ENCODE results near the gene PLEKHH3.
"Not testable (repeated sequence)": the region's sequence is repeated elsewhere in the genome, so short reads cannot be mapped to it uniquely, and the experiment has no call there.

The PLEKHH3 gene

DNA sequence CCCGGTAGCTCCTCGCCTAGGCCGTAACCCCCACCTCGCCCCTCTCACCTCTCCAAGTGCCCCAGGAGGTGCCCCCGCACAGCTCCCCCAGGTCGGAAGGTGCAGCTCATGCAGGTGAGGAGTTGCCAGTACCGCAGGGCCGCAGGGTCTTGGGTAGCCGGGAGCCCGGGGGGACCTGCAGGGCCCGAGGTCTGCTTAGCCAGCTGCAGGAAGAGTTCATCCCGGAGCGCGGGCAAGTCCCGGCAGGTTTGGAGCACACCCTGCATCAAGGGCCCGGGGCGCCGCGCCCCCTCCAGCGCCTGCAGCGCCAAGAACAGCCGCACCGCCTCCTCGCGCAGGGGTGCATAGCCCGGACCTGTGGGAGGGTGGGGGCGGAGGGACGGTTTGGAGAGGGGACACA lies 4.8 kb downstream of the PLEKHH3 start:
- no peak for DNase-seq (ENCODE audit: low spot score)

DNA sequence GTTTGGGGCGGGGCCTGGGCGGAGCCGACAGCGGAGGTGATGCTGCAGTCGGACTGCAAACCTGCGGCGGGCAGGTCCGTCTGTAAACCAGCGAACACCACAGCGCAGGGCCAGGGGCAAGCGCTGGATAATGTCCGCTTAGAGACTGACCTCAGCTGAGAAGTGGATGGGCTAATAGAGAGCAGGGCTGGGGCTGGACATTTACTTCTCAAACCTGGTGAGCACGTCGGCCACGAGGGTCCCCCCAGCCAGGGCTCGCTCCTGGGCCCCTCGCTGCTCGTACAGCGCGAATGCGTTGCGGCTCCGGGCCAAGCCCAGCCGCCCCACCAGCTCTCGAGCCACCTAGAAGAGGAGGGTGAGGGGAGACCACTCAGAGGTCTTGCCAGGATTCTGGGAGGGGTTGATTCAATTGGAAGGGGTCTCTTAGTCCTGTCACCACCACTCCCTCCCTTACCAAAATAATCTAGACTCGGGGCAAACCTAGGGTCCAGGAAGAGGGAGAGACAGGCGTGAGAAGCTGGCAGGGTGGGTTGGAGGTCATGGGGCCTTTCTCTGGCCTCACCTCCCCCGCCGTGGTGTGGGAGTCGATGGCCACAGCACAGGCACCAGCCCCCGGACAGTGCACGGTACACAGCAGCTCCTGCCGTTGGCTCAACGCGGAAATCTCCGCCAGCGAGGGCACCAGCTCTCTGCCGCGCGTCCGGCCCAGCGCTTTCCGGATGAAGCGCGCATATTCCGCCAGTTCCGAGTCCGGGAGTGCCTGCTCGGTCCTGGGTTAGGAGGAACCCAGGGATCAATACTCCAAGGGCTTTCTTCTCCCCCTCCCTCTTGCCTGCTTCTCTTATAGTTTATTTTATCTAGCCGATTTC lies 5.8 kb downstream of the PLEKHH3 start:
- DNase-seq (ENCODE audit: low spot score), result no peak

DNA sequence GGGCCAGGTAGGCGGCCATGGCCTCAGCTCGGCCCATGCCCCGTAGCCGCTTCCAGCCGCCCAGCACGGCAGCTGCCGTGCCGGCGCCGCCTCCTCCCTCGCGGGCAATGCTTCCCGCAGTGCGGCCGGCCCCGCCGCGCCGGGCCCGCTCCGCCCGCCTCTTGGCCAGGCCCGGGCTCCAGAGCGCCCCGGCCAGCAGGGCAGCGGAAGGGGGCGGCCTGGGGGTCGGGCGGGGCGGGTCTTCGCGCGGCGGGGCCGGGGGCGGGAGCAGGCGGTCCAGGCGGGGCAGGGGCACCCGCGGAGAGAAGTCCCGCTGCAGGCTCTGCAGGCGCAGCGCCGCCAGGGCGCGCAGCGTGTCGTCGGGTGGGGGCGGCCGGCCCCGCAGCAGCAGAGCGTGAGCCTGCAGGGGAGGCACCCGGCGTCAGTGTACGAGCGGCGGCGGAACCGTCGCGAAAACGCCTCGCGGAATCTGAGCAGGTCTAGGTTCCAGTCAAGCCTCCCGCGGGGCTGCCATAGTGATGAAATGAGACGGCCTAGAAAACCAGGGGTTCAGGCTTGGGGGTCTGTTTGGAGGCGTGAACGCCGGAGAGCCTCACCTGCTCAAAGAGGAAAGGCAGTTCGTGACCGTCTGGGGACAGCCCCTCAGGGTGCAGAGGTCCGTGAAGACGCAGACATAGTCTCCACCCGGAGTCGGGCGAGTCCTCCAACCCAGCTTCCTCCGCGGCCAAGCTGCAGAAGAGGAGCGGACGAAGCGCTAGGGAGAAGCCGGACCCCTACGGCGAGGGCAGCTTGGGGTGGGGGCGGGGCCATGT lies 6.6 kb downstream of the PLEKHH3 start:
- DNase-seq (ENCODE audit: low spot score), result no peak

DNA sequence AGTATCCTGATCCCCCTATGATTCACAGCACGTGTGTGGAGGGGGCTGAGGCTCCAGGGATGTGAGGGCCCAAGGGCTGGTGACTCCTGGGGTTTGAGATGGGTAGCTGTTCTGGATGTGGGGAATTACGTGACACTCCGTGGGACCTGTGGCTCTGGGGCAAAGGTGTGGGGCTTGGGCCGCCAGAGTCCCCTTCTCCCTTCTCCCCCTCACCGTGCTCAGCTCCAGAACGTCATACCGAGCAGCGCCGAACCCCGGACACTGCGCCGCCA lies 7.2 kb downstream of the PLEKHH3 start:
- no peak for DNase-seq (ENCODE audit: low spot score)

DNA sequence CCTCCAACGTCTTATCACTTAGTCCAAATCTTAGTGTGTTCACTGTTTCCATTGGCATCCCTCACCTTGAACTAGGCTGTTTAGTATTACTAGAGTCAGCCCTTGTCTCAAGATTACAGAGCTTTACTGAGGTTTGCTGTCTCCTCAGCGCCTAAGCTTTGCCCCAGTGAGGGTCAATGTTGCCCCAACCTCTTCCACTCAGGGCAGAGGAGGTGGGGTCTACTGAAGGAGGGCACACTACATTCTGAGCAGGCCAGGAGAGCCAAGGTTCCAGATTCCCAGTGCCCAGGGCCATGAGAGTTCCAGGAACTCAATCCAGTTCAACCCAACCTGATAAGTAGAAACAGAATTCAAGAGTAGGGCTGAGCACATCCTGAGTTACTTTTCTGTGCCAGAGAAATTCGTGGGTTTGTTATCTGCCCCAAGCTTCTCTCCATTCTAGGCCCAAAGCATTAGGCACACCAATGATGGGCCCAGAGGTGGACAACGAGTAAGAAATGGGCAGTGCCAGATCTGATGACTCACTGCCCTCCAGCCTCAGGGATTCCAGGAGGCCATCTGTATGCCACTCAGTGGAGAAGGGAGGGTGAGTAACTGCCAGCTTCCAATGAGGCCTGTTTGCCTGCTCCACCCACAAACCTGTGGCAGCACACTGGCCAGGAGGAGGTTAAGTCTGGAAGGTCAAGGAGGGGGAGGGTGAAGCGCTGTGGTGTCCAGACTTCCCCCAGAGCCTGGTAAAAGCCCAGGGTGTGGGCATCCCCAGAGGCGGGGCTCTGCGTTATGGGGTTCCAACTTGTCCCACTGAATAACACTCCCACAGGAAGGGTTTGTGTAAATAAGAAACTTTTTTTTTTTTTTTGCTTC lies 9.5 kb downstream of the PLEKHH3 start:
- no peak for DNase-seq (ENCODE audit: low spot score)

DNA sequence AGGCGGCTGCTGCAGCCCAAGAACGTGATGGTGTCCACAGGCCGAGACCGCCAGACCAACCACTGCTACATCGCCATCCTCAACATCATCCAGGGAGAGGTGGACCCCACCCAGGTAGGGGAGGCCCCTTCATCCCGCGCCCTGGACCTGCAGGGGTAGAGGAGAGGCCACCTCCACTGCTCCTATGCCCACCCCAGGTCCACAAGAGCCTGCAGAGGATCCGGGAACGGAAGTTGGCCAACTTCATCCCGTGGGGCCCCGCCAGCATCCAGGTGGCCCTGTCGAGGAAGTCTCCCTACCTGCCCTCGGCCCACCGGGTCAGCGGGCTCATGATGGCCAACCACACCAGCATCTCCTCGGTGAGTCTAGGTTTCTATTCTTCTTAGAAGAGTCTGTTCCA lies 10.7 kb downstream of the PLEKHH3 start:
- DNase-seq (ENCODE audit: low spot score), result not testable (repeated sequence)

DNA sequence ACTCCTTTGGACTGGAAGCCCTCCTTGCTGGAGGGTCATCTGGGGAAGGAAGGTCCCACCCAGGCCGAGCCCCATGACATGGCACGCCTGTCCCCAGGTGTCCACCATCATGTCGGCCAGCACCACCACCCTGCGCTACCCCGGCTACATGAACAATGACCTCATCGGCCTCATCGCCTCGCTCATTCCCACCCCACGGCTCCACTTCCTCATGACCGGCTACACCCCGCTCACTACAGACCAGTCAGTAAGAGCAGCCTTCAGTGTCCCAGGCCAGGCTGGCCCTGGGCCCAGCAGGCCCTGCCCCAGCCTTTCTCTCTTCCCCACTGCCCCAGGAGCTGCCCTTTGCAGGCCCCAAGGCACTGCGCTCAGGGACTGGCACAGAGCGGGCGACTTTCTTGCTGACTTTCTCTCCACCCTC lies 11.2 kb downstream of the PLEKHH3 start:
- DNase-seq (ENCODE audit: low spot score), result no peak

DNA sequence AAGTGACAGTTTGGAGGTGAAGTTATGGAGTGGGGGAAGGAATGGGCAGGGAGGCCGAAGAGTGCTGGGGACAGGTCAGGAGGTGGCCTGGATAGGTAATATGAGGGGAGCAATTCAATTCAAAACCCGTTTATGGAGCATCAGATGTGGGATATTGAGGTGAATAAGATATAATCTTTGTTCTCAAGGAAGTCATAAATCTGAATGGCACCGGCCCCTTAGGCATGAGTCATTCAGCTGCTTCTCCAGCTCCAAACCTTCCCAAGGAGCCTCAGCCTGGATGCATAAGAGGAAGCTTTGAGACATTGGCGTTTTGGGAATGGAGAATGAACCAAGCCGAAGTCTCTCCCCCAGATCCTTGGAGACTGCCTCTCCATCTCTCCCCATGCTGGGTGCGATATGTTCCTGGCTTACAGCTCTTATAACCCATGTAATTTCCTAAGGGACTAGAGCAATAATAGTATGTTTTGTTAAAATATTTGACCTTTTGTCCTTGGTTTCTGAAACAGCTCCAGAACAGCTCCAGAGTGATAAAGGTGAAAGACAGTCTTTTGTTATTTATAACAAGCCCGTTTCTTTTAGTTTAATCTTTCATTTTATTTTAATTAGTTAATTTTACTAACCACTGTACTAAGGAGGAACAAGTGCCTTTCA lies 16.0 kb downstream of the PLEKHH3 start:
- no peak for DNase-seq (ENCODE audit: low spot score)

DNA sequence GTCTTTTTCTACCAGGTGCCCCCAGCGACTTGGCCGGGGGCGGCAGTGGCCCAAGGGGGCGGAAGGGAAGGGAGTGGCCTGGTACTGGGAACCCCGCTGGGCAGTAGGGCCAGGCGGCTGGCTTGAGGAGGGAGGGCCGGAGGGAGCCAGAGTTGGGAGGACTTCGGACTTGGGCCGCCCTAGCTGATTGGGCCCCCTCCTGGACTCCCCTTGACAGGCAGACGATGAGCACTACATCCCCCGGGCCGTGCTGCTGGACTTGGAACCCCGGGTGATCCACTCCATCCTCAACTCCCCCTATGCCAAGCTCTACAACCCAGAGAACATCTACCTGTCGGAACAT lies 16.9 kb downstream of the PLEKHH3 start:
- DNase-seq (ENCODE audit: low spot score), result not testable (repeated sequence)

DNA sequence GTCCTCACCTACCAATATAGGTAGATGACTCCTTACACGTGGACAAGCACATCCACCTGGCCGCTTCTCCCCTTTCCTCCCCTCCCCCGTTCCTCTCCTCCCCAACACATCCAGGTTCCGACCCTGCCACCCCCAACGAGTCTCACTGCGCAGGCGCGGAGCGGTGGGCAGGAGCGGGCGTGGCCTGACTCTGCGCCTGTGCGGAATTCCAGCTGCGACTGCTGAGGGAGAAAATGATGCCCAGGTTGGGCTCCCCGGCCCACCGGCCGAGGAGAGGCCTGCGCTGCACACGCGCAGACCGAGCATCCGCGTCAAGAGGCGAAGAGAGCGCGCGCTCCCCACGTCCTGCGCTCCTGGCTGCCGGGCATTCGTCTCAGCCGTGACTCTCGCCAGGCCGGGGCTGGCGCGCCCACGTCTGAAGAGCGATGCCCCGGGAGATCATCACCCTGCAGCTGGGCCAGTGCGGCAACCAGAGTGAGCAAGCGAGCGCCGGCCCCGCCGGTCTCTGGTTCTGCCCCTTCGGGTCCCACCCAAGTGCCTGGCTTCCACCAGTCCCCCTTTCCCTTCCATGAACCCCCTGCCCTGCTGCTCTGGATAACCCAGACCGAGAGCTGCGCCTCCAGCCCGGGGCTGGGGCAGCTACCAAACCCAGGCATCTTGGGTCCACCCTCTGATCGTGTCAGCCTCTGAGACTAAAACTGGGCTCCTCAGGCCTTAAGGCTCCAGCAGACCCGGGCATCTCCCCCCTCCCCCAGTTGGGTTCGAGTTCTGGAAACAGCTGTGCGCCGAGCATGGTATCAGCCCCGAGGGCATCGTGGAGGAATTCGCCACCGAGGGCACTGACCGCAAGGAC lies 17.5 kb downstream of the PLEKHH3 start, which contains the start of gene TUBG2:
TSS of gene TUBG2 (plus strand) at position 206 of the 853 bp plus-strand sequence. CDS start at position 426, 220 bp downstream.
- peak; percentile 89 for DNase-seq (ENCODE audit: low spot score)

DNA sequence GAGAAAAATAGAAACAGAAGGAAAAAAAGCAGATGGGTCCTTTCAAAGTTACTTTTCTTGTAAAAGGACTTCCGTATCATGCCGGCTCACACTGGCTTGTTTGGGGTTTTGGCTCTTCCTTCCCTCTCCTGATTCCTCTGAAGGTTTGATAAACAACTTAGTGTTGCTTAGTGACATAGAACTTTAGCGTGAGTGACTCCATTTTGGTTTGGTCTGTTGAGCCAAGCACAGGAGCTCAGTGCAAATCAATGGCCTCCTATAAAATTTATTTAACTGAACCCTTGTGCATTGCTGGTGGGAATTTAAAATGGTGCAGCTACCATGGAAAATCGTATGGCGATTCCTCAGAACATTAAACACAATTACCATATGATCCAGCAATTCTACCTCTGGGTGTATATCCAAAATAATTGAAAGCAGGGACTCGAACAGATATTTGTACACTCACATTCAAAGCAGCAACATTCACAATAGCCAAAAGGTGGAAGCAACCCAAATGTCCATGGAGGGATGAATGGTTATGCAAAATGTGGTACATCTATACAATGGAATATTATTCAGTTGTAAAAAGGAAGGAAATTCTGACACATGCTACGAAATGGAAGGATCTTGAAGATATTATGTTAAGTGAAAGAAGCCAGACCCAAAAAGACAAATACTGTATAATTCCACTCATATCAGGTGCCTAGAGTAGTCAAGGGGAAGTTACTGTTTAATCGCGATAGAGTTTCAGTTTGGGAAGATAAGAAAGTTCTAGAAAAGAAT lies 18.8 kb downstream of the PLEKHH3 start:
- DNase-seq (ENCODE audit: low spot score), result no peak

DNA sequence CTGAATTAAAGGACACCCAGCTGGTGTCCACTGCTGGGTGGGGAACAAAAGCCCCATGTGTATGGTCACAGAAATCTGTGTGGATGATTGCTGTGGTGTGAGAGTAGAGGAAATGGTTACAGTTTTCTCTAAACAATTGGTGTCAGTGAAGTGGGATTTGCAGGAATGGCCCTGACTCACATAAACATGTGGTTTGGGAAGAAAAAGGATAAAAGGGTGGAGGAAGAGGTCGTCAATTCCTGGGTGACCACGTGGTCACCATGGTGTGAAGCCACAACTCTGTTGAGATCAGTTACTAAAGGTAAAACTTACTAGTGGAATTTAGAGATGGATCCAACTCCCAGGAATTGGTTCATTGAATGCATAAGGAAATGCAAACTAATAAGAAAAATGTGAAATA lies 21.3 kb downstream of the PLEKHH3 start:
- no peak for DNase-seq (ENCODE audit: low spot score)

DNA sequence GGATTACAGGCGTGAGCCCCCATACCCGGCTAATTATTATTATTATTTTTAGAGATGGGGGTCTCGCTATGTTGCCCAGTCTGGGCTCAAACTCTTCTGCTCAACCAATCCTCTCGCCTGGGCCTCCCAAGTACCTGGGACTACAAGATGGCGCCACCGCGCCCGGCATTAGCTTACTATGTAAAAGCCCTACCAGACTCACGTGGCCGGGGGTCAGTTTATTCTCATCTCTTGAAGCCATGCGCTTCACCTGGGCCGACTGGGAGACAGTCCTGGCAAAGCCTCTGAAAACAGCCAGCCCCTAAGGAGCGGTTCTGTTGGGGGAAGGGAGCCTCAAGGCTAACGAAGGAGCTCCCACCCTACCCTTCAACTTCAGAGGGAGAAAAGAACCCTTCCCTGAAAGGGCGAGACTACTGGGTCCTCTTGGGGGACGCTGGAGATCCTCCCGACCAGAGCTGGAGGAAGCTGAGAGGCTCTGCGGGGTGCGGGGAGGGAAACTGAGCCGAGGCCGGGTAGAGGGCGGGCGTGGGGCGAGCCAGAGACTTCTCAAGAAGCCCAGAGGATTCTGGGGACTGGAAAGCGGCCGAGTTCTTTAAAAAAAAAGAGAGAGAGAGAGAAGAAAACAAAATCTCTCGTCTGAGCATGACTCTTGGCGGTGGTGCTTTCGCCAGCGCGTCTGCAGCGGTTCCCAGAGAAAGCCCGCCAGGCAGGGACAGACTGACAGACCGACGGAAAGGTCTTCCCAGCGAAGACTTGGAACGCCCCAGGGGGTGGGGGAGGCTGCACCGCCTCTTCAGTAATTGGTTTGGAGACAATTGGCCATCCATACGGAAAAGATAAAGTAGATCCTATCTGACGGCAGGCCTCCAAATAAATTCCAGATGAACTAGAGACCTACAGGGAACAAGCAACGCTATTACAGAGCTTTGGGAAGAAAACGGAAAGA lies 23.3 kb downstream of the PLEKHH3 start:
- peak; percentile 53 for DNase-seq (ENCODE audit: low spot score)

DNA sequence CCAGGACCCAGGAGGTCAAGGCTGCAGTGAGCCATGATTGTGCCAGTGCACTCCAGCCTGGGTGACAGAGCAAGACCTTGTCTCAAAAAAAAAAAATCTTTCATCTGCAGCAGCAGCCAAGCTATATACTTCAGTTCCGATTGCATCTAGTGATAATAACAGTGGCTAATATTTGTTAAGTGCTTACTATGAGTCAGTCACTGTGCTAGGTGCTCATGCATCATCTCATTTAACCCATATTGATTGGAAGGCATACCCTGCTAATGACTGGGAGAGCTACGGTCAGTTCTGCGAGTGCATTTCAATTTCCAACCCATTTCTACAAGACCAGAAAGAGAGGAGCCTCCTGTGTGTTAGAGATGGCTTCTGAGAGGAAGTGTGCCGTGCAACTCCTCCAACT lies 25.4 kb downstream of the PLEKHH3 start:
- no peak for DNase-seq (ENCODE audit: low spot score)

DNA sequence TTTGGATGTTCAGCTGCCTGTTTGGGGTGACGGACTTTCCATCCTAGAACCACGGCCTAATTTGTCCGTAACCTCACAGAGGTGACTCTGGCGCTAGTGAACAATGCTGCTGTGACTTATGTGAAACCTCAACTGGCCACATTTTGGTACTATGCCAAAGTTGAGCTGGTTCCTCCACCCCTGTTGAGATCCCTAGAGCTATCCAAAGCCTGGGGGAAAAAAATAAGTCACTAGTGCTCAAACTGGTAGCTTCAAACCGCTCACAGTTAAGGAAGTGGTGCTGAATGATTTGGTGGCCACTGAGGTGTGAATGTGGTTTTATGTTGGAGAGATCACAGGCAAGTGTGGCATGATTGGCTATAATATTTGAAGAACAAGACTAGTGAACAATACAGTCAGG lies 29.0 kb downstream of the PLEKHH3 start:
- DNase-seq (ENCODE audit: low spot score), result no peak

DNA sequence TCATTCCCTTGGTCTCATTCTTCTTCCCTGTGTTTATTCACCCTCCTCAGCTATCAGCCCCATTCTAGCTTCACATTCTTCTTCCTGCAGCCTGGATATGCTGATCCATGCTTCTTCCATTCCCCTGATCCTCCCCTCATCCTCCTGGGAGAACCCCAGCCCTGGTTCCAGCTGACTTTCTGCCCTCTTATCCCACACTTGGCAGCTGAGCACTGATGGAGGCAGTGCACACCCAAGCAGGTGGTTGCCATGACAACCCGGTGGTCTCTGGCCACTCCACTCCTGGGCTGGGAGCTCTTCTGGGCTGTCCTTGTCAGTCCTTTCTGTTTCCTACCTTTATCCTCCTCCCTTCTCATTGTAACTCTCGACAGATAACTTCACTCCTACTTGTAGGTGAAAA lies 34.5 kb downstream of the PLEKHH3 start:
- DNase-seq (ENCODE audit: low spot score), result no peak

DNA sequence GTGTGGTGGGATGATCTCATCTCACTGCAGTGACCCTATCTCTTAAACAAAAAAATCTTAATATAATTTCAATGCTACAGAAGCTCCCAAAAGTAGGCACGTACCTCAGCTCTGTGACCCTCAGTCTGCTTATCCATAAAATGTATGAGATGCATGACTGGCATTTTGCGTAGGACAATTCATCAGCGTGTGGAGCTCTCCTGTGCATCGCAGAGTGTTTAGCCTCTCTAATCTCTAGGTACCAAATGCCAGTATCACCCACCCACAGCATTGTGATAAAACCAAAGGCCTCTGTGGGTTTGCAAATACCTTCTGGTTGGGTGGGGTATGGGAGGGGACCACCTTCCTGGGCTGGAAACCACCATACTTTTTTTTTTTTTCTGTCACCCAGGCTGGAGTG lies 36.7 kb downstream of the PLEKHH3 start:
- DNase-seq (ENCODE audit: low spot score), result no peak

DNA sequence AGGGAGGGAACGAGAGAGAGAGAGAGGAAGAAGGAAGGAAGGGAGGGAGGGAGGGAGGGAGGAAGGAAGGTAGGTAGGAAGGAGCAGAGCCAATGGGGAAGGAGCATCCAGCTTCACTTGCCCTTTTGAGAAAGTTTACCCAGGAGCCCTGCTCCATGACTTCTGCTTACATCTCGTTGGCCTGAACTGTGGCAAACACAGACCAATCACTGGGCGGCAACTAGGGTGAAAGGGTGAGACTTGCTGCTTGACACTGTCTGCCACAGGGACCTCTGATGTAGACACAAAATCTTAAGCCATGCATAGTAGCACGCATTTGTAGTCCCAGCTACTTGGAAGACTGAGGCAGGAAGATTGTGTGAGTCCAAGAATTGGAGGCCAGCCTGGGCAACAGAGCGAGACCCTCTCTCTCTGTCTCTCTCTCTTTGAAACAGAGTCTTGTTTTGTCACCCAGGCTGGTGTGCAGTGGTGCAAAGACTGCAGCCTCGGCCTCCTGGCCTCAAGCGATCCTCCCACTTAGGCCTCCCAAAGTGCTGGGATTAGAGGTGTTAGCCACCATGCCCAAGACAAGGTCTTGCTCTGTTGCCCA lies 37.2 kb downstream of the PLEKHH3 start:
- DNase-seq (ENCODE audit: low spot score), result no peak
